H9 (cell line): Measurements from ENCODE around the gene SGCE. TPM values are rescaled to one million over a fixed set of nuclear protein-coding genes. Genes with fewer than 3 reads are reported as not detected.

ENCODE experiments used
- DNase-seq: peaks from one replicate; pipeline ENCODE4 v3.0.0-alpha.2; 2017
- H2AFZ ChIP-seq: one replicate; pipeline ENCODE4 v1.6.1; 2013; ENCODE audit warnings: mild to moderate bottlenecking, low read length, control low read depth, moderate library complexity
- H2AK5ac ChIP-seq: 2 replicates; pipeline ENCODE4 v1.6.1; 2013; ENCODE audit warnings: low read length, control low read depth, mixed read lengths; ENCODE audit not compliant: insufficient read length
- H2BK120ac ChIP-seq: one replicate; pipeline ENCODE4 v1.6.1; 2013; ENCODE audit warnings: low read depth, mild to moderate bottlenecking, low read length, control low read depth, inconsistent platforms; ENCODE audit not compliant: poor library complexity, severe bottlenecking
- H2BK12ac ChIP-seq: 2 replicates; pipeline ENCODE4 v1.6.1; 2013; ENCODE audit warnings: low read length, control low read depth, mixed read lengths, low read depth; ENCODE audit not compliant: insufficient read length
- H2BK15ac ChIP-seq: 2 replicates; pipeline ENCODE4 v1.6.1; 2013; ENCODE audit warnings: low read depth, low read length, control low read depth
- H2BK20ac ChIP-seq: one replicate; pipeline ENCODE4 v1.6.1; 2013; ENCODE audit warnings: low read depth, mild to moderate bottlenecking, low read length, control low read depth, inconsistent platforms; ENCODE audit not compliant: poor library complexity, severe bottlenecking
- H2BK5ac ChIP-seq: 2 replicates; pipeline ENCODE4 v1.6.1; 2013; ENCODE audit warnings: low read length, control low read depth, mixed read lengths; ENCODE audit not compliant: insufficient read length
- H3K14ac ChIP-seq: 2 replicates; pipeline ENCODE4 v1.6.1; 2013; ENCODE audit warnings: low read length, control low read depth; ENCODE audit not compliant: insufficient read depth
- H3K18ac ChIP-seq: 2 replicates; pipeline ENCODE4 v1.6.1; 2013; ENCODE audit warnings: low read depth, mild to moderate bottlenecking, mixed read lengths, low read length, control low read depth; ENCODE audit not compliant: insufficient read length
- H3K23ac ChIP-seq: 2 replicates; pipeline ENCODE4 v1.6.1; 2013; ENCODE audit warnings: low read length, control low read depth, mixed read lengths, low read depth; ENCODE audit not compliant: insufficient read length
- H3K23me2 ChIP-seq: 2 replicates; pipeline ENCODE4 v1.6.1; 2013; ENCODE audit warnings: low read depth, mild to moderate bottlenecking, mixed read lengths, low read length, control low read depth; ENCODE audit not compliant: insufficient read length, poor library complexity, severe bottlenecking
- H3K27ac ChIP-seq: 2 replicates; pipeline ENCODE4 v1.5.1; 2013; ENCODE audit warnings: low read length, control low read depth, mixed read lengths, low read depth; ENCODE audit not compliant: insufficient read length
- H3K27me3 ChIP-seq: 2 replicates; pipeline ENCODE4 v1.6.1; 2013; ENCODE audit warnings: low read length, control low read depth, inconsistent platforms; ENCODE audit not compliant: insufficient read depth
- H3K4ac ChIP-seq: 2 replicates; pipeline ENCODE4 v1.6.1; 2013; ENCODE audit warnings: low read depth, mild to moderate bottlenecking, control low read depth, inconsistent platforms, low read length, moderate library complexity
- H3K4me1 ChIP-seq: 2 replicates; pipeline ENCODE4 v1.6.1; 2013; ENCODE audit warnings: low read length, control low read depth, inconsistent platforms; ENCODE audit not compliant: insufficient read depth
- H3K4me2 ChIP-seq: 2 replicates; pipeline ENCODE4 v1.6.1; 2013; ENCODE audit warnings: low read length, control low read depth, mixed read lengths; ENCODE audit not compliant: insufficient read length, insufficient read depth
- H3K56ac ChIP-seq: 2 replicates; pipeline ENCODE4 v1.6.1; 2013; ENCODE audit warnings: low read depth, mild to moderate bottlenecking, mixed read lengths, low read length, control low read depth; ENCODE audit not compliant: insufficient read length
- H3K79me1 ChIP-seq: 2 replicates; pipeline ENCODE4 v1.6.1; 2013; ENCODE audit warnings: low read depth, mild to moderate bottlenecking, moderate library complexity, low read length, control low read depth, inconsistent platforms; ENCODE audit not compliant: insufficient read depth, poor library complexity, severe bottlenecking
- H3K79me2 ChIP-seq: 2 replicates; pipeline ENCODE4 v1.6.1; 2013; ENCODE audit warnings: low read length, control low read depth, inconsistent platforms; ENCODE audit not compliant: insufficient read depth
- H3K9ac ChIP-seq: 2 replicates; pipeline ENCODE4 v1.6.1; 2013; ENCODE audit warnings: low read length, control low read depth, mixed read lengths; ENCODE audit not compliant: insufficient read length; ENCODE audit errors: extremely low read depth
- H3K9me3 ChIP-seq: one replicate; pipeline ENCODE4 v1.6.1; 2013; ENCODE audit warnings: low read depth, low read length, inconsistent platforms; ENCODE audit not compliant: control insufficient read depth
- H3T11ph ChIP-seq: one replicate; pipeline ENCODE4 v1.6.1; 2013; ENCODE audit warnings: mild to moderate bottlenecking, low read length, control low read depth, inconsistent platforms
- H4K20me1 ChIP-seq: one replicate; pipeline ENCODE4 v1.6.1; 2013; ENCODE audit not compliant: control insufficient read depth, insufficient read length, insufficient read depth
- H4K5ac ChIP-seq: 2 replicates; pipeline ENCODE4 v1.6.1; 2013; ENCODE audit warnings: low read depth, mild to moderate bottlenecking, mixed read lengths, low read length, control low read depth; ENCODE audit not compliant: insufficient read length
- H4K8ac ChIP-seq: replicated peaks from 2 replicates; pipeline ENCODE4 v1.6.1; 2013; ENCODE audit warnings: low read length, control low read depth, mixed read lengths, low read depth; ENCODE audit not compliant: insufficient read length
- H4K91ac ChIP-seq: 2 replicates; pipeline ENCODE4 v1.6.1; 2013; ENCODE audit warnings: low read depth, mild to moderate bottlenecking, moderate library complexity, mixed read lengths, low read length, control low read depth; ENCODE audit not compliant: insufficient read length
- H3K27ac Mint-ChIP-seq, 3 experiments: 2 replicates in 2 of 3; 3 replicates in 1 of 3; pipeline ENCODE4 v1.8.0; 2020 to 2021; ENCODE audit warnings: mixed read lengths in 3 of 3, mild to moderate bottlenecking in 1 of 3, moderate library complexity in 1 of 3
- H3K27me3 Mint-ChIP-seq: 2 replicates; pipeline ENCODE4 v1.8.0; 2021; ENCODE audit warnings: low read depth, mild to moderate bottlenecking, moderate library complexity, mixed read lengths
- H3K36me3 Mint-ChIP-seq, 3 experiments: 2 replicates in 2 of 3; 3 replicates in 1 of 3; pipeline ENCODE4 v1.8.0; 2020 to 2021; ENCODE audit warnings: low read depth in 3 of 3, mixed read lengths in 3 of 3; ENCODE audit not compliant: insufficient read depth in 1 of 3
- H3K4me1 Mint-ChIP-seq, 2 experiments: 2 replicates each; pipeline ENCODE4 v1.8.0; 2020; ENCODE audit warnings: mixed read lengths in 2 of 2
- H3K4me3 Mint-ChIP-seq, 2 experiments: 2 replicates in 1 of 2; 3 replicates in 1 of 2; pipeline ENCODE4 v1.8.0; 2020 to 2021; ENCODE audit warnings: mild to moderate bottlenecking in 2 of 2, mixed read lengths in 2 of 2, moderate library complexity in 1 of 2
- H3K9me3 Mint-ChIP-seq, 2 experiments: 2 replicates in 1 of 2; 3 replicates in 1 of 2; pipeline ENCODE4 v1.8.0; 2020; ENCODE audit warnings: mild to moderate bottlenecking in 2 of 2, mixed read lengths in 2 of 2, moderate library complexity in 1 of 2
- WGBS: extraction: QIAGEN DNeasy Blood & Tissue Kit; methylation state at CpG from one replicate; pipeline ENCODE4 v1.1.7; 2013; ENCODE audit warnings: missing lambda C conversion rate, low lambda C conversion rate, mixed read lengths; ENCODE audit not compliant: insufficient read length; ENCODE audit errors: extremely low coverage; 5-methylcytosine and 5-hydroxymethylcytosine counted together
- total RNA-seq: library from RNA; stranded (reverse); gene quantifications from 2 replicates; pipeline ENCODE4 v1.2.1, GENCODE V29; 2021
- TF ChIP-seq, protein P1 (sequence below): fragments of 200-600 bp; sonication (generic); conservative IDR thresholded peaks from 3 replicates; pipeline ENCODE4 v1.8.0; 2021; ENCODE audit warnings: antibody characterized with exemption, mild to moderate bottlenecking

The SGCE gene
- total RNA-seq, 1 experiment from 2014 or later, result 30.5 TPM

DNA sequence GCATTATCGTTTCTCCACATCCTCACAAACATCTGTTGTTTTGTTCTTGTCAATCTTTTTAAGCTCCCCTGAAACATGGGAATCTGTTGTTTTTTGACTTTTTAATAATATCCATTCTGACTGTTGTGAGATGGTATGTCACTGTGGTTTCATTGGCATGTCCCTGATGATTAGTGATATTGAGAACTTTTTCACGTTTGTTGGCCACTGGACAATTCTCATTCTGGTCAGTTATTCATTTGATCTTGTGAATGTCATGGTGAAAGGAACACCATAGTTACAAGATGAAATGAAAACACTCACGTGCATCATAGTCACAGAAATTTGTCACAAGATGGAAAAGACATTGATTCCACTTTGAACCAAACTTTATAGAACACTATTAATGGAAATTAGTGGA is 20.5 kb upstream of the SGCE start:
- no peak overlapping the region for H2BK120ac ChIP-seq
- no peak overlapping the region for H3K18ac ChIP-seq
- TF ChIP-seq, protein P1, sequence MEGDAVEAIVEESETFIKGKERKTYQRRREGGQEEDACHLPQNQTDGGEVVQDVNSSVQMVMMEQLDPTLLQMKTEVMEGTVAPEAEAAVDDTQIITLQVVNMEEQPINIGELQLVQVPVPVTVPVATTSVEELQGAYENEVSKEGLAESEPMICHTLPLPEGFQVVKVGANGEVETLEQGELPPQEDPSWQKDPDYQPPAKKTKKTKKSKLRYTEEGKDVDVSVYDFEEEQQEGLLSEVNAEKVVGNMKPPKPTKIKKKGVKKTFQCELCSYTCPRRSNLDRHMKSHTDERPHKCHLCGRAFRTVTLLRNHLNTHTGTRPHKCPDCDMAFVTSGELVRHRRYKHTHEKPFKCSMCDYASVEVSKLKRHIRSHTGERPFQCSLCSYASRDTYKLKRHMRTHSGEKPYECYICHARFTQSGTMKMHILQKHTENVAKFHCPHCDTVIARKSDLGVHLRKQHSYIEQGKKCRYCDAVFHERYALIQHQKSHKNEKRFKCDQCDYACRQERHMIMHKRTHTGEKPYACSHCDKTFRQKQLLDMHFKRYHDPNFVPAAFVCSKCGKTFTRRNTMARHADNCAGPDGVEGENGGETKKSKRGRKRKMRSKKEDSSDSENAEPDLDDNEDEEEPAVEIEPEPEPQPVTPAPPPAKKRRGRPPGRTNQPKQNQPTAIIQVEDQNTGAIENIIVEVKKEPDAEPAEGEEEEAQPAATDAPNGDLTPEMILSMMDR, result no peak
- no peak overlapping the region for H2BK20ac ChIP-seq
- no peak overlapping the region for H2BK5ac ChIP-seq
- Mint-ChIP-seq H3K9me3 (no peaks in the 10 kb centered on the region), H3K27ac (no peak overlapping the region), H3K4me1 (no peaks in the 10 kb centered on the region), H3K27me3 (no peaks in the 10 kb centered on the region), H3K36me3 (no peaks in the 10 kb centered on the region), H3K4me3 (no peak overlapping the region)
- no peak overlapping the region for H3K23ac ChIP-seq
- no peaks in the 10 kb centered on the region for H3K79me2 ChIP-seq
- H3K4me2 ChIP-seq, result no peak overlapping the region
- H2AK5ac ChIP-seq, result no peak overlapping the region
- H3K9me3 ChIP-seq, result no peaks in the 10 kb centered on the region
- no peak for DNase-seq
- H4K91ac ChIP-seq, result no peak overlapping the region
- no peaks in the 10 kb centered on the region for H3K4me1 ChIP-seq
- H2AFZ ChIP-seq, result no peak overlapping the region
- H3K79me1 ChIP-seq, result no peaks in the 10 kb centered on the region
- no peak overlapping the region for H2BK12ac ChIP-seq
- H4K20me1 ChIP-seq, result no peaks in the 10 kb centered on the region
- no peak overlapping the region for H4K5ac ChIP-seq
- no peak overlapping the region for H4K8ac ChIP-seq
- no peaks in the 10 kb centered on the region for H3K27me3 ChIP-seq
- no peak overlapping the region for H3K14ac ChIP-seq
- no peak overlapping the region for H3K56ac ChIP-seq
- H3K9ac ChIP-seq, result no peak overlapping the region
- H3K23me2 ChIP-seq, result no peaks in the 10 kb centered on the region
- WGBS, result no CpG with 5 or more reads among the region's 3 CpGs
- no peak overlapping the region for H3K4ac ChIP-seq
- no peak overlapping the region for H2BK15ac ChIP-seq
- no peak overlapping the region for H3T11ph ChIP-seq
- no peak overlapping the region for H3K27ac ChIP-seq
